Gastroesophageal sphincter (tissue), 4 donors: ENCODE measurements around the gene NLRP8. TPM values are rescaled to one million over a fixed set of nuclear protein-coding genes. Genes with fewer than 3 reads are reported as not detected.

Source experiments
- ATAC-seq: fragments of 150-250 bp; one replicate; pipeline ENCODE4 v1.9.1; 2016; ENCODE audit warnings: mild to moderate bottlenecking, moderate library complexity
- H3K27ac ChIP-seq, 4 donors: fragments of 200-600 bp; sonication (generic) in 3 of 4; 1 replicate in 3 of 4; 2 replicates in 1 of 4; pipeline ENCODE4 v1.5.1; 2016 to 2019
- H3K27me3 ChIP-seq: fragments of 200-600 bp; sonication (generic); one replicate; pipeline ENCODE4 v1.5.1; 2019
- H3K36me3 ChIP-seq, 2 donors: fragments of 200-600 bp; sonication (generic); one replicate each; pipeline ENCODE4 v1.5.1; 2019; ENCODE audit warnings: control low read depth in 1 of 2
- H3K4me1 ChIP-seq, 3 donors: fragments of 200-600 bp; sonication (generic); 1 replicate in 2 of 3; 2 replicates in 1 of 3; pipeline ENCODE4 v1.5.1; 2016 to 2019; ENCODE audit warnings: control low read depth in 2 of 3
- H3K4me3 ChIP-seq, 2 donors: fragments of 200-600 bp; sonication (generic); one replicate each; pipeline ENCODE4 v1.5.1; 2019; ENCODE audit warnings: mild to moderate bottlenecking in 1 of 2, moderate library complexity in 1 of 2
- H3K9me3 ChIP-seq, 3 donors: fragments of 200-600 bp; sonication (generic); one replicate each; pipeline ENCODE4 v1.5.1; 2017 to 2019; ENCODE audit warnings: control low read depth in 2 of 3
- EP300 ChIP-seq: sonication (generic); formaldehyde crosslinking; IDR thresholded peaks from one replicate; pipeline ENCODE4 v1.6.1; 2017; ENCODE audit warnings: antibody characterized with exemption, mild to moderate bottlenecking
- POLR2A ChIP-seq, 2 donors: fragments of 450-650 bp; IDR thresholded peaks; one replicate each; pipeline ENCODE4 v1.6.1; 2017; ENCODE audit warnings: antibody characterized with exemption in 2 of 2, mild to moderate bottlenecking in 2 of 2, moderate library complexity in 1 of 2
- POLR2AphosphoS5 ChIP-seq: sonication (generic); formaldehyde crosslinking; IDR thresholded peaks from one replicate; pipeline ENCODE4 v1.6.1; 2017; ENCODE audit warnings: antibody characterized with exemption
- WGBS, 2 donors: methylation state at CpG; one replicate each; pipeline ENCODE4 v1.1.5; 2018; ENCODE audit warnings: low coverage in 1 of 2; 5-methylcytosine and 5-hydroxymethylcytosine counted together
- total RNA-seq, 4 donors: library from RNA; depleted of rRNA; stranded (reverse); fragments of >200 nt; gene quantifications; one replicate each; pipeline ENCODE4 v1.1.0, GENCODE V29; 2016
- TF ChIP-seq, protein P1 (sequence below), 4 experiments: fragments of 200-600 bp in 2 of 4; fragments of 450-650 bp in 2 of 4; sonication (generic) in 1 of 4; IDR thresholded peaks; one replicate each; pipeline ENCODE4 v1.5.1; 2017 to 2019; ENCODE audit warnings: antibody characterized with exemption in 4 of 4, mild to moderate bottlenecking in 2 of 4, moderate library complexity in 2 of 4

NLRP8 gene
- total RNA-seq, 4 donors from 2014 or later, result not detected

DNA sequence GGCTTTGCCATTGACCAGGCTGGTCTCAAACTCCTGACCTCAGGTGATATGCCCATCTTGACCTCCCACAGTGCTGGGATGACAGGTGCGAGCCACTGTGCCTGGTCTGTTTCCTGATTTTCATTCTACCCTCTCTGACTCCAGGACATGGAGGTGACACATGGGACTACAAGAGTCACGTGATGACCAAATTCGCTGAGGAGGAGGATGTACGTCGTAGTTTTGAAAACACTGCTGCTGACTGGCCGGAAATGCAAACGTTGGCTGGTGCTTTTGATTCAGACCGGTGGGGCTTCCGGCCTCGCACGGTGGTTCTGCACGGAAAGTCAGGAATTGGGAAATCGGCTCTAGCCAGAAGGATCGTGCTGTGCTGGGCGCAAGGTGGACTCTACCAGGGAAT, 79.1 kb downstream of the NLRP8 start:
- no peak for TF ChIP-seq POLR2AphosphoS5
- TF ChIP-seq POLR2A (IDR thresholded peaks at IDR 0.05), result no peak
- TF ChIP-seq, protein P1, sequence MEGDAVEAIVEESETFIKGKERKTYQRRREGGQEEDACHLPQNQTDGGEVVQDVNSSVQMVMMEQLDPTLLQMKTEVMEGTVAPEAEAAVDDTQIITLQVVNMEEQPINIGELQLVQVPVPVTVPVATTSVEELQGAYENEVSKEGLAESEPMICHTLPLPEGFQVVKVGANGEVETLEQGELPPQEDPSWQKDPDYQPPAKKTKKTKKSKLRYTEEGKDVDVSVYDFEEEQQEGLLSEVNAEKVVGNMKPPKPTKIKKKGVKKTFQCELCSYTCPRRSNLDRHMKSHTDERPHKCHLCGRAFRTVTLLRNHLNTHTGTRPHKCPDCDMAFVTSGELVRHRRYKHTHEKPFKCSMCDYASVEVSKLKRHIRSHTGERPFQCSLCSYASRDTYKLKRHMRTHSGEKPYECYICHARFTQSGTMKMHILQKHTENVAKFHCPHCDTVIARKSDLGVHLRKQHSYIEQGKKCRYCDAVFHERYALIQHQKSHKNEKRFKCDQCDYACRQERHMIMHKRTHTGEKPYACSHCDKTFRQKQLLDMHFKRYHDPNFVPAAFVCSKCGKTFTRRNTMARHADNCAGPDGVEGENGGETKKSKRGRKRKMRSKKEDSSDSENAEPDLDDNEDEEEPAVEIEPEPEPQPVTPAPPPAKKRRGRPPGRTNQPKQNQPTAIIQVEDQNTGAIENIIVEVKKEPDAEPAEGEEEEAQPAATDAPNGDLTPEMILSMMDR (IDR thresholded peaks at IDR 0.05), result no peak
- TF ChIP-seq EP300, result no peak
- H3K27me3 ChIP-seq, result peaks cover 10% of the 10 kb centered on the region
- ATAC-seq, result no peak
- WGBS, 2 donors, result 87% methylated on average over 3 of the region's 15 CpGs
- no peaks in the 10 kb centered on the region for H3K36me3 ChIP-seq
- no peak overlapping the region for H3K27ac ChIP-seq
- no peaks in the 10 kb centered on the region for H3K9me3 ChIP-seq
- H3K4me1 ChIP-seq, result no peaks in the 10 kb centered on the region
- no peak overlapping the region for H3K4me3 ChIP-seq

Other genes with a start within 250 kb of the NLRP8 start
- gene NLRP9, start 209.4 kb upstream of the NLRP8 start, total RNA-seq, result not detected
- gene RFPL4A, start 188.7 kb upstream of the NLRP8 start, total RNA-seq, result not detected
- gene RFPL4AL1, start 178.7 kb upstream of the NLRP8 start, total RNA-seq, result not detected
- not detected for gene NLRP11, start 115.8 kb upstream of the NLRP8 start, total RNA-seq
- gene NLRP4, start 111.3 kb upstream of the NLRP8 start, total RNA-seq, result not detected
- gene NLRP13, start 15.5 kb upstream of the NLRP8 start, total RNA-seq, result not detected
- gene NLRP5, start 38.9 kb downstream of the NLRP8 start, total RNA-seq, result not detected
- gene ZNF787, start 173.5 kb downstream of the NLRP8 start, total RNA-seq, result 10 to 100 TPM; 18.6 to 31.8 (median 19.7) TPM
- gene ZNF444, start 193.5 kb downstream of the NLRP8 start, total RNA-seq, result 10 to 100 TPM; 36.2 to 57.9 (median 41.3) TPM
- gene GALP, start 228.2 kb downstream of the NLRP8 start, total RNA-seq, result not detected
- gene ZSCAN5B, start 250.0 kb downstream of the NLRP8 start, total RNA-seq, result not detected